ENCODE results near the gene YAE1.

- TF ChIP-seq CTCF (IDR thresholded peaks at IDR 0.05) (no peak), EZH2 (IDR thresholded peaks at IDR 0.05) (no peak)
Observed at GRCh38 chr7:39594988-39595620, 28.9 kb downstream of the YAE1 start.
